ENCODE measurements around the gene WEE2. TPM values are rescaled to one million over a fixed set of nuclear protein-coding genes. Genes with fewer than 3 reads are reported as not detected.

WEE2 gene
- total RNA-seq, 2 experiments from 2014 or later, result 0.08 to 0.14 TPM

GRCh38 chr7:141739250-141739649 lies 31.1 kb downstream of the WEE2 start:
- intact Hi-C loops (cut with DNase I, micrococcal nuclease), result loop anchor here (2.0 to 10.0 kb wide), 4 partner anchors 38 to 1044 kb away; partner anchors contain the start of genes MRPS33 (in 2 of the 2), AGK (in 1 of the 2) and NDUFB2 (in 1 of the 2)
- peak overlapping the region in 1 of 2 donors; percentile 86 for H3K27ac ChIP-seq (ENCODE audit: low read depth in 1 of 2, low read length in 2 of 2)
- POLR2A ChIA-PET, result interaction anchor here (1.7 to 3.2 kb wide), 5 partner anchors 13 to 188 kb away, joined by 8 to 103 read pairs (median 11); partner anchors contain the start of genes AGK and DENND11
- no peaks in the 10 kb centered on the region for H3K9me3 ChIP-seq (ENCODE audit: control insufficient read depth in 1 of 2, insufficient read depth in 1 of 2, low read length in 2 of 2)
- H3K4me1 ChIP-seq (ENCODE audit: insufficient read depth, low read length), result peaks cover 25% of the 10 kb centered on the region
- Mint-ChIP-seq H3K4me3 (peak overlapping the region; percentile 97), H3K9me3 (no peaks in the 10 kb centered on the region), H3K27ac (peak overlapping the region; percentile 93), H3K4me1 (ENCODE audit: low read depth) (peaks cover 59% of the 10 kb centered on the region), H3K27me3 (no peaks in the 10 kb centered on the region), H3K36me3 (ENCODE audit: low read depth) (peaks cover 60% of the 10 kb centered on the region)
- CTCF ChIA-PET, result interaction anchor here (1.7 to 2.3 kb wide), 3 partner anchors 37 to 724 kb away, joined by 6 to 38 read pairs (median 9); partner anchors contain the start of genes DENND11 and MRPS33
- DNase-seq (no peak), ATAC-seq (ENCODE audit: poor library complexity) (no peak)
- H3K27me3 ChIP-seq (ENCODE audit: control insufficient read depth in 1 of 2, insufficient read depth in 2 of 2, low read length in 2 of 2), result no peaks in the 10 kb centered on the region
- no peak for TF ChIP-seq CTCF (IDR thresholded peaks at IDR 0.05)
- no peak overlapping the region for H3K4me3 ChIP-seq (ENCODE audit: low read length)
- peaks cover 48% of the 10 kb centered on the region for H3K36me3 ChIP-seq (ENCODE audit: insufficient read depth, low read length)

GRCh38 chr7:141742229-141742628 lies 34.1 kb downstream of the WEE2 start:
- Mint-ChIP-seq H3K4me3 (peak overlapping the region; percentile 35), H3K36me3 (ENCODE audit: low read depth) (peaks cover 86% of the 10 kb centered on the region), H3K27me3 (no peaks in the 10 kb centered on the region), H3K9me3 (no peaks in the 10 kb centered on the region), H3K4me1 (ENCODE audit: low read depth) (peaks cover 63% of the 10 kb centered on the region), H3K27ac (no peak overlapping the region)
- intact Hi-C loops (cut with DNase I, micrococcal nuclease), result no loop called here
- Histone ChIP-seq H3K4me3 (ENCODE audit: low read length) (no peak overlapping the region), H3K27ac (ENCODE audit: low read depth in 1 of 2, low read length in 2 of 2) (no peak overlapping the region), H3K36me3 (ENCODE audit: insufficient read depth, low read length) (peaks cover 75% of the 10 kb centered on the region), H3K9me3 (ENCODE audit: control insufficient read depth in 1 of 2, insufficient read depth in 1 of 2, low read length in 2 of 2) (no peaks in the 10 kb centered on the region), H3K4me1 (ENCODE audit: insufficient read depth, low read length) (peaks cover 21% of the 10 kb centered on the region), H3K27me3 (ENCODE audit: control insufficient read depth in 1 of 2, insufficient read depth in 2 of 2, low read length in 2 of 2) (no peaks in the 10 kb centered on the region)
- no peak for DNase-seq
- ATAC-seq (ENCODE audit: poor library complexity), result no peak
- ChIA-PET CTCF (no interaction called here), POLR2A (interaction anchor here (2.0 kb wide), 1 partner anchor 40 kb away, joined by 6 read pairs; the partner anchor contains the start of gene DENND11)
- TF ChIP-seq CTCF (IDR thresholded peaks at IDR 0.05), result no peak

DNA sequence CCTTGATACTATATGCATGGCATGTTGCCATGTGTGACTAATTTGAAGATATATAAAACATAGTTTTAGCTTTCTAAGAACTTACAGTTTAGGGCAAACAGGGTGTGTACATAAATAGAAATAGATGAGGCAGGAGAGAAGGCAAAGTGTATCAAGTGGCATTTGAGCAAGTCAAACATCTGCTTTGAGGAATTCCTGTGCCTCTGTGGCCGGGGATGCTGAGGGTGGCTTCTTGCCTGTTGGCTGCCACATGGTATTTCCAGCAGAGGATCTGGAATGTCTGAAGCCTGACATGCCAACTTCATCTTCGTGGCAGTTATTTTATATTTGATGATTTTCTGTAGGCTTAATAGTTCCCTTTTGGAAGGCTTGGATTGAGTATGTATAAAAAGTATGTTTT lies 36.0 kb downstream of the WEE2 start:
- Histone ChIP-seq H3K36me3 (ENCODE audit: insufficient read depth, low read length) (peaks cover 91% of the 10 kb centered on the region), H3K27me3 (ENCODE audit: control insufficient read depth in 1 of 2, insufficient read depth in 2 of 2, low read length in 2 of 2) (no peaks in the 10 kb centered on the region), H3K9me3 (ENCODE audit: control insufficient read depth in 1 of 2, insufficient read depth in 1 of 2, low read length in 2 of 2) (no peaks in the 10 kb centered on the region), H3K4me1 (ENCODE audit: insufficient read depth, low read length) (peaks cover 12% of the 10 kb centered on the region), H3K27ac (ENCODE audit: low read depth in 1 of 2, low read length in 2 of 2) (no peak overlapping the region), H3K4me3 (ENCODE audit: low read length) (no peak overlapping the region)
- H3K9me3 Mint-ChIP-seq, result no peaks in the 10 kb centered on the region
- peaks cover 47% of the 10 kb centered on the region for H3K4me1 Mint-ChIP-seq (ENCODE audit: low read depth)
- H3K36me3 Mint-ChIP-seq (ENCODE audit: low read depth), result peaks cover 90% of the 10 kb centered on the region
- H3K4me3 Mint-ChIP-seq, result no peak overlapping the region
- POLR2A ChIA-PET, result interaction anchor here (1.0 kb wide), 1 partner anchor 42 kb away, joined by 3 read pairs; the partner anchor contains the start of gene DENND11
- intact Hi-C loops (cut with DNase I, micrococcal nuclease), result no loop called here
- DNase-seq, result no peak
- no peak for TF ChIP-seq CTCF (IDR thresholded peaks at IDR 0.05)
- no peaks in the 10 kb centered on the region for H3K27me3 Mint-ChIP-seq
- CTCF ChIA-PET, result no interaction called here
- ATAC-seq (ENCODE audit: poor library complexity), result no peak
- H3K27ac Mint-ChIP-seq, result no peak overlapping the region
